AG09309 (cell line): ENCODE measurements around the gene PCMT1.

ENCODE experiments used
- DNase-seq: peaks from one replicate; pipeline ENCODE4 v3.0.0-alpha.2; 2010; ENCODE audit warnings: low read depth
- H3K4me3 ChIP-seq: 2 replicates; pipeline ENCODE4 v1.5.1; 2011; ENCODE audit warnings: mild to moderate bottlenecking, low read depth, low read length, moderate library complexity; ENCODE audit not compliant: control insufficient read depth
- CTCF ChIP-seq: IDR thresholded peaks from 2 replicates; pipeline ENCODE4 v1.5.1; 2011; ENCODE audit warnings: mild to moderate bottlenecking, low read depth, low read length, inconsistent platforms; ENCODE audit not compliant: insufficient read depth, control insufficient read depth; ENCODE audit errors: missing control alignments

PCMT1 gene

GRCh38 chr6:149717588-149718458, 31.7 kb upstream of the PCMT1 start, which contains the start of gene LATS1:
Gene LATS1 (minus strand): TSS chr6:149718101. CDS start chr6:149702126, 15,975 bp downstream.
- peak within 1 kb of the TSS; percentile 82 for H3K4me3 ChIP-seq
- no peak for DNase-seq
- no peak for TF ChIP-seq CTCF

GRCh38 chr6:149719531-149719930, 30.0 kb upstream of the PCMT1 start:
- no peak for DNase-seq
- TF ChIP-seq CTCF: no peak
- H3K4me3 ChIP-seq: no peak overlapping the region

- no peak for DNase-seq
- no peak for TF ChIP-seq CTCF
- H3K4me3 ChIP-seq: no peak overlapping the region
Measured at GRCh38 chr6:149723262-149723661, 26.3 kb upstream of the PCMT1 start.

GRCh38 chr6:149723771-149724417, 25.6 kb upstream of the PCMT1 start:
- DNase-seq: no peak
- TF ChIP-seq CTCF: peak; percentile 83
- H3K4me3 ChIP-seq: no peak overlapping the region

GRCh38 chr6:149725785-149726184, 23.8 kb upstream of the PCMT1 start:
- no peak overlapping the region for H3K4me3 ChIP-seq
- TF ChIP-seq CTCF: no peak
- no peak for DNase-seq

- DNase-seq: no peak
- no peak for TF ChIP-seq CTCF
- no peak overlapping the region for H3K4me3 ChIP-seq
Measured at GRCh38 chr6:149727793-149728498, 21.6 kb upstream of the PCMT1 start.
